Uterus (tissue), 4 donors: ENCODE data around the gene ZFYVE28. TPM values are rescaled to one million over a fixed set of nuclear protein-coding genes. Genes with fewer than 3 reads are reported as not detected.

Experiments used
- DNase-seq, 2 donors: peaks; one replicate each; pipeline ENCODE4 v3.0.0-alpha.2; 2019 to 2020
- H3K27ac ChIP-seq, 2 donors: fragments of 200-600 bp; sonication (generic); 1 replicate in 1 of 2; 2 replicates in 1 of 2; pipeline ENCODE4 v1.5.1; 2016 to 2018
- H3K27me3 ChIP-seq, 2 donors: fragments of 200-600 bp; sonication (generic); one replicate each; pipeline ENCODE4 v1.5.1; 2018 to 2019; ENCODE audit warnings: control low read depth in 1 of 2
- H3K36me3 ChIP-seq, 2 donors: fragments of 200-600 bp; sonication (generic); one replicate each; pipeline ENCODE4 v1.5.1; 2019; ENCODE audit warnings: control low read depth in 1 of 2
- H3K4me1 ChIP-seq, 2 donors: fragments of 200-600 bp; sonication (generic); one replicate each; pipeline ENCODE4 v1.5.1; 2018 to 2019; ENCODE audit warnings: control low read depth in 1 of 2
- H3K4me3 ChIP-seq, 2 donors: fragments of 200-600 bp; sonication (generic); 1 replicate in 1 of 2; 2 replicates in 1 of 2; pipeline ENCODE4 v1.5.1; 2018 to 2019; ENCODE audit warnings: mild to moderate bottlenecking in 1 of 2
- H3K9me3 ChIP-seq, 2 donors: fragments of 200-600 bp; sonication (generic); one replicate each; pipeline ENCODE4 v1.5.1; 2019; ENCODE audit warnings: control low read depth in 1 of 2
- POLR2A ChIP-seq, 2 donors: fragments of 450-650 bp; IDR thresholded peaks; one replicate each; pipeline ENCODE4 v1.6.1; 2016; ENCODE audit warnings: antibody characterized with exemption in 2 of 2, mild to moderate bottlenecking in 1 of 2, moderate library complexity in 1 of 2
- intact Hi-C: fragments of 100-400 bp; cut with DNase I; formaldehyde crosslinking; loops from one replicate; pipeline ENCODE4 v1.15.1; 2023; ENCODE audit warnings: low total_unique reads
- total RNA-seq, 4 donors: library from RNA; depleted of rRNA in 3 of 4; stranded (reverse); fragments of >200 nt in 3 of 4; gene quantifications; one replicate each; pipeline versions ENCODE4 v1.1.0 to v1.2.4, GENCODE V29; 2014 to 2023
- TF ChIP-seq, protein P1 (sequence below), 4 experiments: fragments of 200-600 bp in 2 of 4; fragments of 450-650 bp in 2 of 4; sonication (generic) in 2 of 4; IDR thresholded peaks; one replicate each; pipeline ENCODE4 v1.5.1; 2016 to 2019; ENCODE audit warnings: antibody characterized with exemption in 4 of 4, mild to moderate bottlenecking in 2 of 4, moderate library complexity in 1 of 4
- donor health status: DM: yes; HTN: yes; CAD: no.

ZFYVE28 gene
- total RNA-seq, 4 donors from 2014 or later: 5.4 to 16.7 (median 13.4) TPM

DNA sequence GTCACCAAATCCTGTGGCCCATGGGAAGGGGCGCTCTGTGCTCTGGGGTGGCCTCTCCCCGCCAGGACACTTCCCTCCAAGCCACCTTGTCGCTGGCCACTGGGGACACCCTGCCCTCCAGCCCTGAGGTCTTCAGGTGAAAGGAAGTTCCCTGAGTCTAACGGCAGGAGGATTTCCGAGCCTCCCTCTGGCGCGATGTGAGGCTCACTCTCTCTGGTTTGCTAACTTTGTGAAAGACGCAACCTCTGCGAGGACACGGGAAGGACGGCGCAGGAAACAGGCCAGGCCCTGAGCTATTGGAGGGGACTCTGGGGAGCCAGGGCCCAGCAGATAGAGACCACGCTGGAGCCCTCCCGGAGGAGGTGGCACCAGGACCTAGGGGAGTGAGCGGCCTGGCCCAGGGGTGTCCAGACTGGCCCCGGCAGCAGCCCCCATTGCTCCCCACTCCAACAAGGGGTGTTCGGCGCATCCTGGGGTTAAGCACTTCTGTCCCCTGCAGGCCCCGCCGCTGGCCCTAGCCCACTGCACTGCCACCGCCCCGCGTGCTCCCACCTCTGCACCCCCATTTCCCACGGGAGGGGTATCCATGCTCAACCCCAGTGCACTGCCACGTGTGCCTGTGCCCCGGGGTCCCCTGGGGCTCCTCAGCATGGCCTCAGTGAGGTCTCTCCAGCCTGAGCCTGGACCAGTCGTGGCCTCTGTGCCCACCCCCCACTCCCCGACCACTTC is 84.4 kb downstream of the ZFYVE28 start:
- Histone ChIP-seq H3K4me3 (no peak overlapping the region), H3K9me3 (peaks cover 0 to under 1% of the 10 kb centered on the region in 2 donors), H3K36me3 (no peaks in the 10 kb centered on the region), H3K27me3 (no peaks in the 10 kb centered on the region), H3K27ac (no peak overlapping the region), H3K4me1 (no peaks in the 10 kb centered on the region)
- no peak for DNase-seq
- intact Hi-C loops: no loop called here
- TF ChIP-seq, protein P1, sequence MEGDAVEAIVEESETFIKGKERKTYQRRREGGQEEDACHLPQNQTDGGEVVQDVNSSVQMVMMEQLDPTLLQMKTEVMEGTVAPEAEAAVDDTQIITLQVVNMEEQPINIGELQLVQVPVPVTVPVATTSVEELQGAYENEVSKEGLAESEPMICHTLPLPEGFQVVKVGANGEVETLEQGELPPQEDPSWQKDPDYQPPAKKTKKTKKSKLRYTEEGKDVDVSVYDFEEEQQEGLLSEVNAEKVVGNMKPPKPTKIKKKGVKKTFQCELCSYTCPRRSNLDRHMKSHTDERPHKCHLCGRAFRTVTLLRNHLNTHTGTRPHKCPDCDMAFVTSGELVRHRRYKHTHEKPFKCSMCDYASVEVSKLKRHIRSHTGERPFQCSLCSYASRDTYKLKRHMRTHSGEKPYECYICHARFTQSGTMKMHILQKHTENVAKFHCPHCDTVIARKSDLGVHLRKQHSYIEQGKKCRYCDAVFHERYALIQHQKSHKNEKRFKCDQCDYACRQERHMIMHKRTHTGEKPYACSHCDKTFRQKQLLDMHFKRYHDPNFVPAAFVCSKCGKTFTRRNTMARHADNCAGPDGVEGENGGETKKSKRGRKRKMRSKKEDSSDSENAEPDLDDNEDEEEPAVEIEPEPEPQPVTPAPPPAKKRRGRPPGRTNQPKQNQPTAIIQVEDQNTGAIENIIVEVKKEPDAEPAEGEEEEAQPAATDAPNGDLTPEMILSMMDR (IDR thresholded peaks at IDR 0.05): no peak
- TF ChIP-seq POLR2A (IDR thresholded peaks at IDR 0.05): no peak

GRCh38 chr4:2333356-2333841 is 85.0 kb downstream of the ZFYVE28 start:
- H3K9me3 ChIP-seq: peaks cover 0 to 7% of the 10 kb centered on the region in 2 donors
- DNase-seq: no peak

DNA sequence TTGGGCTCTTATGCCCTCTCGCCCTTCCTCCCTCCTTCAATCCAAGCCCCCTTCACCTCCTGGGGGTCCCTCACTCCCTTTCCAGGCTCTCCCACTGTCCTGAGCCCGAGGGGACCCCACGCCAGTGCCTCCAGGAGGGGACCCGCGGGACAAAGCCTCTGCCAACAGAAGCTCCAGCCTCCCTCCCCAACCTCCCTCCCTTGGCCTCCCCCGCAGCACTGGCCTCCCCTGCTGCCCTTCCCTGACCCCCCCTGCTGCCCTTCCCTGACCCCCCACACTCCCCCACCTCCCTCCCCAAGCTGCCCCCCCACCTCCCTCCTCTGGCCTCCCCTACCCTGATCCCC is 85.5 kb downstream of the ZFYVE28 start:
- Histone ChIP-seq H3K4me1 (no peaks in the 10 kb centered on the region), H3K9me3 (peaks cover 0 to 7% of the 10 kb centered on the region in 2 donors), H3K36me3 (no peaks in the 10 kb centered on the region), H3K27ac (no peak overlapping the region), H3K27me3 (no peaks in the 10 kb centered on the region), H3K4me3 (no peak overlapping the region)
- intact Hi-C loops: no loop called here
- no peak for DNase-seq
- TF ChIP-seq POLR2A (IDR thresholded peaks at IDR 0.05): no peak
- TF ChIP-seq, protein P1 (IDR thresholded peaks at IDR 0.05): no peak

More at GRCh38 chr4:2333356-2333841, 85.0 kb downstream of the ZFYVE28 start:
- TF ChIP-seq, protein P1 (IDR thresholded peaks at IDR 0.05): no peak
- TF ChIP-seq POLR2A (IDR thresholded peaks at IDR 0.05): no peak
- no peaks in the 10 kb centered on the region for H3K4me1 ChIP-seq
- no peak overlapping the region for H3K4me3 ChIP-seq
- intact Hi-C loops: no loop called here
- H3K36me3 ChIP-seq: no peaks in the 10 kb centered on the region
- no peak overlapping the region for H3K27ac ChIP-seq
- H3K27me3 ChIP-seq: no peaks in the 10 kb centered on the region

- Histone ChIP-seq H3K4me3 (no peak overlapping the region), H3K27me3 (no peaks in the 10 kb centered on the region), H3K9me3 (peaks cover 0 to 7% of the 10 kb centered on the region in 2 donors), H3K36me3 (no peaks in the 10 kb centered on the region), H3K27ac (no peak overlapping the region), H3K4me1 (no peaks in the 10 kb centered on the region)
- DNase-seq: no peak
- intact Hi-C loops: no loop called here
- no peak for TF ChIP-seq POLR2A (IDR thresholded peaks at IDR 0.05)
- TF ChIP-seq, protein P1 (IDR thresholded peaks at IDR 0.05): no peak
These were observed 86.1 kb downstream of the ZFYVE28 start for GRCh38 chr4:2332201-2332975.
